ENCODE data around the gene ZNF511. TPM values are rescaled to one million over a fixed set of nuclear protein-coding genes. Genes with fewer than 3 reads are reported as not detected.

The ZNF511 gene
- total and polyA plus RNA-seq, 2 donors (not counting 1 experiment from before 2014, with no cell fraction given), result 30.7 to 45.1 TPM

DNA sequence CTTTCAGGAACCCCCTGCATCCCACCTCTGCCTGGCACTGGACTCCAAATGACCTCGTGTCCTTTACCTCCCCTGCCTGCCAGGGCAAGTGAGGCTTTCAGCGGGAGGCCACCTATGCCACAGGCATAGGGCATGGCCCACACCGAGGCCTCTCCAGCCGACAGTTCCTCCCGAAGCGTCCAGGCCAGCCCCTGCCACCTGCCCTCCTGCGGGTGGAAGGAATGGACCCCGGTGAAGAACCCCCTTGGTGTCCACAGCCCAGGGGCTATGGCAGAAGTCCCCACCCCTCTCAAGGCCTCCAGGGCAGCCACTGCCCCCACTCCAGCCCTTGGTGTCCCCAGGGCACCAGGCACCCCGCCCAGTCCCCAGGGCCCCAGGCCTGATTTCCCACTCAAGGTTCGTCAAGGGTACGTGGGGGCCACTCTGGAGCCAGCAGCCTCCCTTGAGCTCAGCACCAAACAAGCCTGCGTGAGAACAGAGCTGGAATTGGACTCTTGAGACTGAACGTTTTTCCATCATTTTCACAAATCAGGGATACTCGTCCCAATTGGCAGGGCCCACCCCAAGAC, 46.0 kb downstream of the ZNF511 start:
- Mint-ChIP-seq H3K27me3 (no peaks in the 10 kb centered on the region), H3K9me3 (ENCODE audit: insufficient read depth) (no peaks in the 10 kb centered on the region), H3K27ac (no peak overlapping the region), H3K4me1 (peaks cover 8% of the 10 kb centered on the region), H3K4me3 (no peak overlapping the region)
- WGBS (ENCODE audit: insufficient coverage), result 95% methylated on average over 13 of the region's 14 CpGs
- Histone ChIP-seq H3K4me1 (ENCODE audit: control insufficient read depth in 2 of 2, insufficient read depth in 2 of 2, low read length in 2 of 2) (peaks cover 8 to 18% of the 10 kb centered on the region in 2 donors), H4K20me1 (ENCODE audit: control insufficient read depth, insufficient read depth, low read length, poor library complexity, severe bottlenecking) (peaks cover 21% of the 10 kb centered on the region), H3K27me3 (replicated peaks in 1 of 4; ENCODE audit: control extremely low read depth in 1 of 4, control insufficient read depth in 3 of 4, insufficient read depth in 4 of 4, low read length in 3 of 4) (peaks cover 0 to 5% (median 0%) of the 10 kb centered on the region in 4 experiments), H3K9ac (ENCODE audit: low read length) (no peak overlapping the region), H3K36me3 (replicated peaks in 1 of 2; ENCODE audit: control extremely low read depth in 1 of 2, control insufficient read depth in 1 of 2, extremely low read depth in 1 of 2, insufficient read depth in 2 of 2, low read length in 1 of 2) (peaks cover 0 to 3% of the 10 kb centered on the region in 2 experiments), H3K79me2 (ENCODE audit: control insufficient read depth, insufficient read depth, low read length) (peaks cover 24% of the 10 kb centered on the region), H2AFZ (ENCODE audit: insufficient read depth, low read depth, low read length, poor library complexity, severe bottlenecking) (no peak overlapping the region), H3K9me3 (ENCODE audit: control extremely low read depth in 1 of 3, control insufficient read depth in 2 of 3, insufficient read depth in 1 of 3, low read length in 2 of 3) (peaks cover 0 to 19% (median 0%) of the 10 kb centered on the region in 3 donors), H3K4me2 (replicated peaks; ENCODE audit: low read depth, low read length, poor library complexity, severe bottlenecking) (no peak overlapping the region), H3K27ac (ENCODE audit: low read length in 2 of 2) (no peak overlapping the region), H3K4me3 (ENCODE audit: control extremely low read depth in 1 of 5, extremely low read depth in 1 of 5, insufficient read depth in 1 of 5, low read depth in 2 of 5, low read length in 4 of 5) (no peak overlapping the region)
- CTCF ChIA-PET, result no interaction called here
- POLR2A ChIA-PET, result no interaction called here
- ATAC-seq (ENCODE audit: low read depth), result no peak
- intact Hi-C loops (cut with micrococcal nuclease), result loop anchor here (5.0 kb wide), 1 partner anchor 47 kb away; the partner anchor contains the start of genes TUBGCP2 and ZNF511
- no peak for TF ChIP-seq EZH2 (IDR thresholded peaks at IDR 0.05; ENCODE audit: borderline replicate concordance, insufficient read depth, low read depth, low read length, poor library complexity, severe bottlenecking)
- no peak for DNase-seq

DNA sequence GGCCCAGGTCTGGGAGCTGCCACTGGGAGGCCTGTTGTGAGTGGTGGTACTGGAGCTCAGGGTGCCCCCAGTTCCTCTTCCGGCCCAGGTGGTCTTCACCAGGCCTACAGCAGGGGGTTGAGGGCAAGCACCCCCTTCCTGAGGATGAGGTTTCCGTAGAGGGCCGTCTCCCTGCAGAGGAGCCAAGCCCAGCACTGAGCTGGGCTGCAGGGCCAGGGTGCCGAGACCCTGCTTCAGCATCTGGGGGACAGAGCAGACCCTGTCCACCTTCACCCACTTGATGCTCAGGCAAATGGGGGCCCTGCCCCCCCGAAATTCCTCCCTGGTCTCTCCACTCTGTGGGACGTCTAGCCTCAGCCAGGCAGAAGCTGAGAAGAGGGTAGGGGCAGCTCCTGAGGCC, 46.6 kb downstream of the ZNF511 start:
- Histone ChIP-seq H3K4me1 (ENCODE audit: control insufficient read depth in 2 of 2, insufficient read depth in 2 of 2, low read length in 2 of 2) (peaks cover 8 to 18% of the 10 kb centered on the region in 2 donors), H3K9me3 (ENCODE audit: control extremely low read depth in 1 of 3, control insufficient read depth in 2 of 3, insufficient read depth in 1 of 3, low read length in 2 of 3) (peaks cover 0 to 16% (median 0%) of the 10 kb centered on the region in 3 donors), H3K36me3 (replicated peaks in 1 of 2; ENCODE audit: control extremely low read depth in 1 of 2, control insufficient read depth in 1 of 2, extremely low read depth in 1 of 2, insufficient read depth in 2 of 2, low read length in 1 of 2) (peaks cover 0 to 3% of the 10 kb centered on the region in 2 experiments), H3K27ac (ENCODE audit: low read length in 2 of 2) (no peak overlapping the region), H3K27me3 (replicated peaks in 1 of 4; ENCODE audit: control extremely low read depth in 1 of 4, control insufficient read depth in 3 of 4, insufficient read depth in 4 of 4, low read length in 3 of 4) (peaks cover 0 to 5% (median 0%) of the 10 kb centered on the region in 4 experiments), H2AFZ (ENCODE audit: insufficient read depth, low read depth, low read length, poor library complexity, severe bottlenecking) (no peak overlapping the region), H3K4me3 (ENCODE audit: control extremely low read depth in 1 of 5, extremely low read depth in 1 of 5, insufficient read depth in 1 of 5, low read depth in 2 of 5, low read length in 4 of 5) (no peak overlapping the region), H4K20me1 (ENCODE audit: control insufficient read depth, insufficient read depth, low read length, poor library complexity, severe bottlenecking) (peaks cover 21% of the 10 kb centered on the region), H3K4me2 (replicated peaks; ENCODE audit: low read depth, low read length, poor library complexity, severe bottlenecking) (no peak overlapping the region), H3K9ac (ENCODE audit: low read length) (no peak overlapping the region), H3K79me2 (ENCODE audit: control insufficient read depth, insufficient read depth, low read length) (peaks cover 24% of the 10 kb centered on the region)
- WGBS (ENCODE audit: insufficient coverage), result 83% methylated on average over 4 of the region's 6 CpGs
- intact Hi-C loops (cut with micrococcal nuclease), result loop anchor here (5.0 kb wide), 1 partner anchor 48 kb away; the partner anchor contains the start of genes TUBGCP2 and ZNF511
- no peak overlapping the region for H3K4me3 Mint-ChIP-seq
- H3K4me1 Mint-ChIP-seq, result peaks cover 12% of the 10 kb centered on the region
- ChIA-PET POLR2A (no interaction called here), CTCF (interaction anchor here (1.8 to 3.6 kb wide), 2 partner anchors 23 to 26 kb away, joined by 4 to 18 read pairs; partner anchors contain the start of gene PAOX)
- no peaks in the 10 kb centered on the region for H3K9me3 Mint-ChIP-seq (ENCODE audit: insufficient read depth)
- TF ChIP-seq EZH2 (IDR thresholded peaks at IDR 0.05; ENCODE audit: borderline replicate concordance, insufficient read depth, low read depth, low read length, poor library complexity, severe bottlenecking), result no peak
- TF ChIP-seq, protein P1, sequence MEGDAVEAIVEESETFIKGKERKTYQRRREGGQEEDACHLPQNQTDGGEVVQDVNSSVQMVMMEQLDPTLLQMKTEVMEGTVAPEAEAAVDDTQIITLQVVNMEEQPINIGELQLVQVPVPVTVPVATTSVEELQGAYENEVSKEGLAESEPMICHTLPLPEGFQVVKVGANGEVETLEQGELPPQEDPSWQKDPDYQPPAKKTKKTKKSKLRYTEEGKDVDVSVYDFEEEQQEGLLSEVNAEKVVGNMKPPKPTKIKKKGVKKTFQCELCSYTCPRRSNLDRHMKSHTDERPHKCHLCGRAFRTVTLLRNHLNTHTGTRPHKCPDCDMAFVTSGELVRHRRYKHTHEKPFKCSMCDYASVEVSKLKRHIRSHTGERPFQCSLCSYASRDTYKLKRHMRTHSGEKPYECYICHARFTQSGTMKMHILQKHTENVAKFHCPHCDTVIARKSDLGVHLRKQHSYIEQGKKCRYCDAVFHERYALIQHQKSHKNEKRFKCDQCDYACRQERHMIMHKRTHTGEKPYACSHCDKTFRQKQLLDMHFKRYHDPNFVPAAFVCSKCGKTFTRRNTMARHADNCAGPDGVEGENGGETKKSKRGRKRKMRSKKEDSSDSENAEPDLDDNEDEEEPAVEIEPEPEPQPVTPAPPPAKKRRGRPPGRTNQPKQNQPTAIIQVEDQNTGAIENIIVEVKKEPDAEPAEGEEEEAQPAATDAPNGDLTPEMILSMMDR (IDR thresholded peaks at IDR 0.05), result no peak
- H3K27me3 Mint-ChIP-seq, result no peaks in the 10 kb centered on the region
- H3K27ac Mint-ChIP-seq, result no peak overlapping the region
- ATAC-seq (ENCODE audit: low read depth) (no peak), DNase-seq (no peak)
